IPS-20b (cell line): Measurements from ENCODE around the gene ALK.

ENCODE experiments used
- H3K27ac ChIP-seq: one replicate; pipeline ENCODE4 v1.5.1; 2013; ENCODE audit warnings: low read length
- H3K27me3 ChIP-seq: 2 replicates; pipeline ENCODE4 v1.6.1; 2013; ENCODE audit warnings: mild to moderate bottlenecking, low read length, inconsistent platforms; ENCODE audit not compliant: insufficient read depth
- H3K36me3 ChIP-seq: 2 replicates; pipeline ENCODE4 v1.6.1; 2013; ENCODE audit warnings: low read depth, mild to moderate bottlenecking, inconsistent platforms, low read length, moderate library complexity; ENCODE audit not compliant: insufficient read depth
- H3K4me1 ChIP-seq: 2 replicates; pipeline ENCODE4 v1.6.1; 2013; ENCODE audit warnings: mild to moderate bottlenecking, control low read depth, inconsistent platforms, low read length, moderate library complexity; ENCODE audit not compliant: insufficient read depth
- H3K4me3 ChIP-seq: 2 replicates; pipeline ENCODE4 v1.5.1; 2013; ENCODE audit warnings: mild to moderate bottlenecking, low read length, inconsistent platforms
- H3K9ac ChIP-seq: 2 replicates; pipeline ENCODE4 v1.6.1; 2013; ENCODE audit warnings: low read depth, mild to moderate bottlenecking, inconsistent platforms, low read length, moderate library complexity
- H3K9me3 ChIP-seq: 2 replicates; pipeline ENCODE4 v1.6.1; 2013; ENCODE audit warnings: mild to moderate bottlenecking, low read depth, low read length, inconsistent platforms; ENCODE audit not compliant: insufficient read depth

ALK gene

DNA sequence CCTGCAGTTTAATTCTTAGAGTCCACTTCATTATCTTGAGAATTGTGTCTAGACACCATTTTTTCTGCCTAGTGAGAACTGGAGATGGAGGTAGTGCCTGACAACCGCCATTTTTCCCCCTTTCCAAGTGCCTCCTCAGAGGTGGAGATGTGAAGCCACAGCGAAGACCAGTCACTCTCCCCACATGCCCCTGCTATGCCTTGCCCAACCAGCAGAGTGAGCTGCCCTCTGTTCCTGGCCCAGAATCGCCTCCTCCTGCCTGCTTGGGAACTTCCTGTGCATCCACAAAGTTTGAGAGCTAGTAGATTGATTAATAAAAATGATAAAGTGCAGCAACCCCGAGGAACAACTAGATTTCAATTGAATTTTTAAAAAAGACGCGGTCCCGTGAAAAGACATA, 682.9 kb downstream of the ALK start:
- Histone ChIP-seq H3K36me3 (no peaks in the 10 kb centered on the region), H3K9me3 (no peaks in the 10 kb centered on the region), H3K4me1 (no peaks in the 10 kb centered on the region), H3K4me3 (no peak overlapping the region), H3K9ac (no peak overlapping the region), H3K27ac (no peak overlapping the region), H3K27me3 (no peaks in the 10 kb centered on the region)

GRCh38 chr2:29236074-29236473, 685.3 kb downstream of the ALK start:
- Histone ChIP-seq H3K27ac (no peak overlapping the region), H3K9me3 (no peaks in the 10 kb centered on the region), H3K4me3 (no peak overlapping the region), H3K4me1 (no peaks in the 10 kb centered on the region), H3K36me3 (no peaks in the 10 kb centered on the region), H3K27me3 (no peaks in the 10 kb centered on the region), H3K9ac (no peak overlapping the region)

GRCh38 chr2:29235411-29235810, 686.0 kb downstream of the ALK start:
- Histone ChIP-seq H3K36me3 (no peaks in the 10 kb centered on the region), H3K4me1 (no peaks in the 10 kb centered on the region), H3K9ac (no peak overlapping the region), H3K4me3 (no peak overlapping the region), H3K9me3 (no peaks in the 10 kb centered on the region), H3K27ac (no peak overlapping the region), H3K27me3 (no peaks in the 10 kb centered on the region)

GRCh38 chr2:29233428-29233827, 688.0 kb downstream of the ALK start:
- Histone ChIP-seq H3K9me3 (no peaks in the 10 kb centered on the region), H3K4me1 (no peaks in the 10 kb centered on the region), H3K27me3 (no peaks in the 10 kb centered on the region), H3K4me3 (no peak overlapping the region), H3K9ac (no peak overlapping the region), H3K36me3 (no peaks in the 10 kb centered on the region), H3K27ac (no peak overlapping the region)

- Histone ChIP-seq H3K9ac (no peak overlapping the region), H3K27me3 (no peaks in the 10 kb centered on the region), H3K27ac (no peak overlapping the region), H3K9me3 (no peaks in the 10 kb centered on the region), H3K36me3 (no peaks in the 10 kb centered on the region), H3K4me1 (no peaks in the 10 kb centered on the region), H3K4me3 (no peak overlapping the region)
Measured at GRCh38 chr2:29232041-29232440, 689.3 kb downstream of the ALK start.

GRCh38 chr2:29229640-29230039, 691.7 kb downstream of the ALK start:
- Histone ChIP-seq H3K9me3 (no peaks in the 10 kb centered on the region), H3K9ac (no peak overlapping the region), H3K27ac (no peak overlapping the region), H3K4me1 (no peaks in the 10 kb centered on the region), H3K4me3 (no peak overlapping the region), H3K27me3 (no peaks in the 10 kb centered on the region), H3K36me3 (no peaks in the 10 kb centered on the region)

DNA sequence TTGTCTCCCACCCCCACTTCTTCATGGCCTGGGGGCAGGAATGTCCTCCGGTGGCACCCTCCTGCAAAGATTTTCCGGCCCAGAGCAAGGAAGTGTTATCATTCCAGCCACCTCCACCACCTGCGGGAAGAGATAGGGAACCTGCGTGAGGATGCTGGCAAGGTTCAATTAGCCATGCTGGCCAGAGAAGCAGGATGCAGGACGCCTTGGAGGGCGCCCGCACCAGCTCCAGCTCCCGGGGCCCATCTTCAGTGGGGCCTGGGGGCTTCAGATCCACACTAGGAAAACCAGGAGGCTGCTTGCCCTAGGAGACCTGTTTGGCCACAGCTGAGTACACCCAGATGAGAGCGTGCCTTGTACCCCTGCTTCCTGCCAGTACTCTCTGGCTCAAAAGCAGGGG, 692.4 kb downstream of the ALK start:
- Histone ChIP-seq H3K4me1 (no peaks in the 10 kb centered on the region), H3K27me3 (no peaks in the 10 kb centered on the region), H3K36me3 (no peaks in the 10 kb centered on the region), H3K9me3 (no peaks in the 10 kb centered on the region), H3K4me3 (no peak overlapping the region), H3K27ac (no peak overlapping the region), H3K9ac (no peak overlapping the region)

DNA sequence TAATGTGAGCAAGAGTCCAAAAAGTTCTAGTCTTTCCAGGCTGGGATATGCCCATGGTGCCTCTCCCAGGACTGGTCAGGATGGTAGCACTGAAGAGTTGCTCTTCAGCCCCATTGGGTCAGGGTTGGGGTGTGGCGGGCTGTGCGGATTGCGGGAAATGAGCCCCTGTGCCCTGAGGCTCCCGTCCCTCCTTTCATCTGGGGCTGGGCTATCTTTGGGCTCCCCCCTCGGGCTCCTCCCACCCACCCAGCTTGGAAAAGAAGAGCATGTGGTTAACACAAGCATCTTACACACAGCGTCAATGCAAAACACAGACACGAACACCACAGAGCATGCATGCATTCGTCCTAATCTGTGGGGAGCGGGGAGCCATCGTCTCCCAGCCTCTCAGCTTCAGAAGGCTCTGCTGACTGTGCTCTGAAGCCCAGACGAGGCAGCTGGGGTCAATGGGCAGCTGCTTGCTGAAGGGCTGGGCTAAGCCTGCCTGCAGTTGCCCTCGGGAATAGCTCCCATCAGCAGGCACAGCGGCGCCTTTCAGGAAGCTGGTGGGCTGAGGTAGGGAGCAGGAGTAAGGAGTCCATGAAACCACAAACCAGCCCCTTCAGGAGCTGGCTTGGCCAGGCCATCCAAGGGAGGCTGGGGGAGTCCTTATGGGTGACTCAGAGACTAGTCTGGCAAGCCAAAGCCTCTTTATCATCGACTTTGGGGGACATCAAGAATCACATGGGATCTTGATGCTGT, 693.3 kb downstream of the ALK start:
- H3K4me1 ChIP-seq = no peaks in the 10 kb centered on the region
- no peak overlapping the region for H3K4me3 ChIP-seq
- no peaks in the 10 kb centered on the region for H3K36me3 ChIP-seq
- no peak overlapping the region for H3K27ac ChIP-seq
- H3K27me3 ChIP-seq = no peaks in the 10 kb centered on the region
- H3K9me3 ChIP-seq = no peaks in the 10 kb centered on the region
- H3K9ac ChIP-seq = no peak overlapping the region

DNA sequence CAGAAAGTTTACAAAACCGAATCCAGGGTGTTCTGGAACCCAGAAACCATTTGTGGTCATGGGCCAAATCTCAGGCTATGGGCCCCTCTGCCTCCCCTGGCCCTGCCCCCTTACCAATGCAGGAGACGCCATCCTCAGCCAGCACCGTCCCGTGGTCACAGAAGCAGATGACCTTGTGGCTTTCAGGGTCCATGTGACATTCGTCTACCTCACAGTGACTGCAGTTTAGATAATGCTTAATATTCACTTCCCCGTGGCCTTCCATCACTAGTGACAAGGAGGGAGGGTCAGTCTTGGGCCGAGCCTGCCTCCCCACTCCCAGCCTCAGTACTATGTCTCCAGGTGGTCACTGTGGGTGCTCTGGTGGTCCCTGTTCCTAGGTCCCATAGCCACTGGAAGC, 694.6 kb downstream of the ALK start:
- H3K27me3 ChIP-seq = no peaks in the 10 kb centered on the region
- H3K27ac ChIP-seq = no peak overlapping the region
- H3K4me3 ChIP-seq = no peak overlapping the region
- H3K36me3 ChIP-seq = no peaks in the 10 kb centered on the region
- H3K9ac ChIP-seq = no peak overlapping the region
- no peaks in the 10 kb centered on the region for H3K4me1 ChIP-seq
- no peaks in the 10 kb centered on the region for H3K9me3 ChIP-seq

GRCh38 chr2:29226375-29226774, 695.0 kb downstream of the ALK start:
- no peaks in the 10 kb centered on the region for H3K4me1 ChIP-seq

DNA sequence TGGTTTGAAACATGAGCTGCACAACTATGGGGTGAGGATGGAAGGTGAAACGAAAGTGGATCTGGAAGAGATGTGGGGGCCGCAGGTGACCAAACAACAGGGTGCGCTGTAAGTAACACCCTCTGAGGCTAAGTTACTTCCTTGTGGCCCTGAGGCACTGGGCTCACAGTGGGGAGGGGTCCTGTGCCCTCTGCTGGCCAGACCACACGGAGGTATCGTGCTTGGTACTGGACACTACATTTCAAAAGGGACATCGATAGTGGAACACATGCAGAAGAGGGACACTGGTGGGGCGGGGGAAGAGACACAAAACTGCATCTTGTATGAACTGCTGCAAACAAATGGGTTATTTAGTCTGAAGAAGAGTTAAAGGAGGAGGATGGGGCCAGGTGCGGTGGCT, 695.6 kb downstream of the ALK start:
- Histone ChIP-seq H3K4me1 (no peaks in the 10 kb centered on the region), H3K9me3 (no peaks in the 10 kb centered on the region), H3K27ac (no peak overlapping the region), H3K27me3 (no peaks in the 10 kb centered on the region), H3K36me3 (no peaks in the 10 kb centered on the region), H3K9ac (no peak overlapping the region), H3K4me3 (no peak overlapping the region)

More at GRCh38 chr2:29226375-29226774, 695.0 kb downstream of the ALK start:
- Histone ChIP-seq H3K9ac (no peak overlapping the region), H3K36me3 (no peaks in the 10 kb centered on the region), H3K4me3 (no peak overlapping the region), H3K27ac (no peak overlapping the region), H3K9me3 (no peaks in the 10 kb centered on the region), H3K27me3 (no peaks in the 10 kb centered on the region)

DNA sequence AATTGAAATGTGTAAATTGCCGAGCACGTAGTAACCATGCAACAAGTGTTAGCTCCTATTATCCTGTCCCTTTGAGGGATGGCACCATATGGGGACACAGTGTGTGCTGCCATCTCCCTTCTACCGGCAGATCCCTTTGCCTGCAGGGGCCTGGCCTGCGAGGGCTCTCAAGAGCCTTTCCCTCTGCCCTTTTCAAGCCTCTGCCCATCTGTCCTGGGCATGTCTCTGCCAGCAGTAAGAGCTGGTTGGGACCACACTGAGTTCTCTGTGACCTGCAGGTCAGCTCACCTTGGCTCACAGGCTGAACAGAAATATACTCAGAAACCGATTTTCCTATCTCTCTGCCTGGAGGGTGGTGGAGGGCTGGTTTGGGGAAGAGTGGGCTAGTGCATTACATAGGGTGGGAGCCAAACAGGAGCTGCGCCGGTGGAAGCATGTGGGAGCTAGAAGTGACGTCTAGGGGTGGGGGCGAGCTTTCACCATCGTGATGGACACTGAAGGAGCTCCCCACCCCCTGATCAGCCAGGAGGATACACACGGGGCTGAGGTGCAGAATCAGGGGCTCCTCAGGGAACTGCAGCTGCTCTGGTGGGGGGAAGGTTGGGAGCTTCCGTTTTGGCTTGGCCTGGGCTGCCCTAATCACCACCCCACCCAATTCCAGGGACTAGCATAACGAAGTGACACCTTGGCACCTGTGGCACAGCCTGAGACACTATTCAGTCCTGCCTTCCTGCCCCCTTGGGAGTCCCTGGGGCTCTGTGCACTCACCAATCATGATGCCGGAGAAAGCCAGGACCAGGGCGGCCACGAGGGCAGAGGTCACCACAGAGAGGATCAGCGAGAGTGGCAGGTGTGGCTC, 696.5 kb downstream of the ALK start:
- Histone ChIP-seq H3K27me3 (no peaks in the 10 kb centered on the region), H3K27ac (no peak overlapping the region), H3K4me3 (no peak overlapping the region), H3K9me3 (no peaks in the 10 kb centered on the region), H3K9ac (no peak overlapping the region), H3K36me3 (no peaks in the 10 kb centered on the region), H3K4me1 (no peaks in the 10 kb centered on the region)
